GM13977 (cell line): ENCODE results near the gene RASA3.

ENCODE experiments used
- DNase-seq: peaks from one replicate; pipeline ENCODE4 v3.0.0; 2012; ENCODE audit warnings: low spot score
- CTCF ChIP-seq: IDR thresholded peaks from 2 replicates; pipeline ENCODE4 v1.5.1; 2012; ENCODE audit warnings: mild to moderate bottlenecking, control low read depth; ENCODE audit not compliant: insufficient read depth; ENCODE audit errors: extremely low read depth, missing control alignments
- in situ Hi-C: fragments of 300-500 bp; cut with MboI; formaldehyde crosslinking; loops from one replicate; pipeline ENCODE4 v1.12.0; 2022; ENCODE audit warnings: low sequenced_read_pairs, low pct_unique_long_range_greater_than_20kb, mixed read lengths, inconsistent platforms; ENCODE audit not compliant: unreplicated experiment

Gene RASA3

GRCh38 chr13:114027046-114027715 lies 105.2 kb downstream of the RASA3 start:
- in situ Hi-C loops = no loop called here
- DNase-seq = no peak
- TF ChIP-seq CTCF = no peak

GRCh38 chr13:114026481-114026880 lies 105.9 kb downstream of the RASA3 start:
- DNase-seq = no peak
- TF ChIP-seq CTCF = no peak
- in situ Hi-C loops = no loop called here

GRCh38 chr13:114025714-114026431 lies 106.5 kb downstream of the RASA3 start:
- DNase-seq = no peak
- TF ChIP-seq CTCF = no peak
- in situ Hi-C loops = no loop called here

- no peak for DNase-seq
- no peak for TF ChIP-seq CTCF
- in situ Hi-C loops = no loop called here
These were observed 107.1 kb downstream of the RASA3 start for GRCh38 chr13:114025405-114025713.

GRCh38 chr13:114024603-114025404 lies 107.6 kb downstream of the RASA3 start:
- in situ Hi-C loops = no loop called here

More at GRCh38 chr13:114024603-114025404, 107.6 kb downstream of the RASA3 start:
- DNase-seq = peak; percentile 79
- no peak for TF ChIP-seq CTCF
